ENCODE measurements around the gene TNFRSF4. TPM values are rescaled to one million over a fixed set of nuclear protein-coding genes. Genes with fewer than 3 reads are reported as not detected.

TNFRSF4 gene
- total RNA-seq, 3 donors from 2014 or later (not counting 1 experiment from before 2014, with no cell fraction given), result 14.3 to 26.5 (median 15.7) TPM

GRCh38 chr1:1222575-1223225 lies 8.7 kb upstream of the TNFRSF4 start:
- Mint-ChIP-seq H3K36me3 (no peaks in the 10 kb centered on the region), H3K27ac (peak overlapping the region; percentile 98 to 99), H3K4me1 (peaks cover 18 to 55% of the 10 kb centered on the region in 2 donors), H3K27me3 (ENCODE audit: low read depth in 2 of 2) (no peaks in the 10 kb centered on the region), H3K4me3 (peak overlapping the region; percentile 85), H3K9me3 (no peaks in the 10 kb centered on the region)
- ATAC-seq, result peak; percentile 21 to 48 (median 38)
- TF ChIP-seq CTCF (IDR thresholded peaks at IDR 0.05), result no peak
- 81% methylated on average over 44 of the region's 44 CpGs for WGBS (ENCODE audit: insufficient coverage)
- Histone ChIP-seq H3K9me3 (ENCODE audit: control insufficient read depth, insufficient read depth, low read length) (no peaks in the 10 kb centered on the region), H3K27me3 (ENCODE audit: control insufficient read depth, insufficient read depth, low read length) (no peaks in the 10 kb centered on the region), H3K4me1 (ENCODE audit: control insufficient read depth, insufficient read depth, low read length) (peaks cover 63% of the 10 kb centered on the region), H3K36me3 (ENCODE audit: control insufficient read depth, insufficient read depth, low read length) (peaks cover 75% of the 10 kb centered on the region), H3K27ac (ENCODE audit: low read length) (peak overlapping the region; percentile 67), H3K4me3 (ENCODE audit: low read length) (no peak overlapping the region)
- intact Hi-C loops (cut with micrococcal nuclease), result loop anchor here (2.0 kb wide), 1 partner anchor 14 kb away; no protein-coding TSS in a partner anchor
- DNase-seq, result peak in 1 of 2 donors; percentile 38

- H3K4me3 Mint-ChIP-seq, result peak overlapping the region; percentile 85
- Histone ChIP-seq H3K4me3 (ENCODE audit: low read length) (no peak overlapping the region), H3K27ac (ENCODE audit: low read length) (peak overlapping the region; percentile 67), H3K4me1 (ENCODE audit: control insufficient read depth, insufficient read depth, low read length) (peaks cover 66% of the 10 kb centered on the region), H3K9me3 (ENCODE audit: control insufficient read depth, insufficient read depth, low read length) (no peaks in the 10 kb centered on the region), H3K27me3 (ENCODE audit: control insufficient read depth, insufficient read depth, low read length) (no peaks in the 10 kb centered on the region), H3K36me3 (ENCODE audit: control insufficient read depth, insufficient read depth, low read length) (peaks cover 75% of the 10 kb centered on the region)
- peak; percentile 68 to 73 (median 70) for ATAC-seq
- H3K36me3 Mint-ChIP-seq, result no peaks in the 10 kb centered on the region
- intact Hi-C loops (cut with micrococcal nuclease), result loop anchor here (2.0 kb wide), 1 partner anchor 13 kb away; no protein-coding TSS in a partner anchor
- H3K27me3 Mint-ChIP-seq (ENCODE audit: low read depth in 2 of 2), result no peaks in the 10 kb centered on the region
- TF ChIP-seq CTCF (IDR thresholded peaks at IDR 0.05), result no peak
- DNase-seq, result peak; percentile 28 to 59
- H3K9me3 Mint-ChIP-seq, result no peaks in the 10 kb centered on the region
- H3K27ac Mint-ChIP-seq, result peak overlapping the region; percentile 98 to 99
- peaks cover 18 to 55% of the 10 kb centered on the region in 2 donors for H3K4me1 Mint-ChIP-seq
- WGBS (ENCODE audit: insufficient coverage), result 47% methylated on average over 30 of the region's 30 CpGs
These were observed 8.1 kb upstream of the TNFRSF4 start for GRCh38 chr1:1221887-1222574.

DNA sequence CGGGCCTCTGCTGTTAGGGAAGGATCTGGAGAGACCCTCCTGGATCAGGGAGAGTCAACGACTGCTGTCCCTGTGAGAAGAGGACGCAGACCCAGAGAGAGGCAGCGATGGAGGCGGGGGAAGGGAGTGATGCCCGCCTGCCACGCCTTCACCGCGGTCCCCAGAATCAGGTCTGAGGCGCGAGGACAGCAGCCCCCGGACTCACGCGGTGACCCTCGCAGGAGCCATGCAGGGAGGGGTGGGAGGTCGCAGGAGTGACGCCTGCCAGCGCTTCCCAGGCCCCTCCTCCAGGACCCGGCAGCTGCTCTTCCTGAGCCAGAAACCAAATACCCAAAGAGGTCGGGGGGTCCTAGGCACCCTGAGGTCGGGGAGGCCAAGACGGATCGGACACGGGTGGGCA lies 6.2 kb upstream of the TNFRSF4 start:
- no peak for TF ChIP-seq CTCF (IDR thresholded peaks at IDR 0.05)
- Mint-ChIP-seq H3K27me3 (ENCODE audit: low read depth in 2 of 2) (no peaks in the 10 kb centered on the region), H3K27ac (peak overlapping the region; percentile 98 to 99), H3K36me3 (no peaks in the 10 kb centered on the region), H3K9me3 (no peaks in the 10 kb centered on the region), H3K4me1 (peaks cover 27 to 62% of the 10 kb centered on the region in 2 donors), H3K4me3 (peak overlapping the region; percentile 64)
- no peaks in the 10 kb centered on the region for H3K27me3 ChIP-seq (ENCODE audit: control insufficient read depth, insufficient read depth, low read length)
- ATAC-seq (no peak), DNase-seq (no peak)
- H3K4me1 ChIP-seq (ENCODE audit: control insufficient read depth, insufficient read depth, low read length), result peaks cover 82% of the 10 kb centered on the region
- H3K4me3 ChIP-seq (ENCODE audit: low read length), result no peak overlapping the region
- WGBS (ENCODE audit: insufficient coverage), result 95% methylated on average over 24 of the region's 24 CpGs
- intact Hi-C loops (cut with micrococcal nuclease), result no loop called here
- H3K27ac ChIP-seq (ENCODE audit: low read length), result peak overlapping the region; percentile 67
- H3K36me3 ChIP-seq (ENCODE audit: control insufficient read depth, insufficient read depth, low read length), result peaks cover 65% of the 10 kb centered on the region
- H3K9me3 ChIP-seq (ENCODE audit: control insufficient read depth, insufficient read depth, low read length), result no peaks in the 10 kb centered on the region
